WERI-Rb-1 (cell line): ENCODE data around the gene RPUSD4.

Experiments
- DNase-seq: peaks from one replicate; pipeline ENCODE4 v3.0.0-alpha.2; 2020
- H3K27ac ChIP-seq: fragments of 250-450 bp; sonication (Bioruptor Pico); 2 replicates; pipeline ENCODE4 v1.5.1; 2020; ENCODE audit warnings: mild to moderate bottlenecking, moderate library complexity
- H3K27me3 ChIP-seq: fragments of 250-450 bp; sonication (Bioruptor Pico); 2 replicates; pipeline ENCODE4 v1.5.1; 2021; ENCODE audit warnings: mild to moderate bottlenecking, low read depth, moderate library complexity; ENCODE audit not compliant: insufficient read depth, severe bottlenecking
- H3K36me3 ChIP-seq: fragments of 250-450 bp; sonication (Bioruptor Pico); 2 replicates; pipeline ENCODE4 v1.5.1; 2020; ENCODE audit warnings: mild to moderate bottlenecking, moderate library complexity
- H3K4me3 ChIP-seq: 2 replicates; pipeline ENCODE4 v1.5.1; 2011; ENCODE audit warnings: low read depth, mild to moderate bottlenecking, control low read depth, low read length
- H3K9me3 ChIP-seq: fragments of 250-450 bp; sonication (Bioruptor Pico); 2 replicates; pipeline ENCODE4 v1.5.1; 2021; ENCODE audit warnings: mild to moderate bottlenecking, moderate library complexity; ENCODE audit not compliant: severe bottlenecking
- TF ChIP-seq, protein P1 (sequence below): IDR thresholded peaks from 2 replicates; pipeline ENCODE4 v1.5.1; 2011; ENCODE audit warnings: low read depth, mild to moderate bottlenecking, control low read depth, inconsistent platforms, low read length

The RPUSD4 gene

DNA sequence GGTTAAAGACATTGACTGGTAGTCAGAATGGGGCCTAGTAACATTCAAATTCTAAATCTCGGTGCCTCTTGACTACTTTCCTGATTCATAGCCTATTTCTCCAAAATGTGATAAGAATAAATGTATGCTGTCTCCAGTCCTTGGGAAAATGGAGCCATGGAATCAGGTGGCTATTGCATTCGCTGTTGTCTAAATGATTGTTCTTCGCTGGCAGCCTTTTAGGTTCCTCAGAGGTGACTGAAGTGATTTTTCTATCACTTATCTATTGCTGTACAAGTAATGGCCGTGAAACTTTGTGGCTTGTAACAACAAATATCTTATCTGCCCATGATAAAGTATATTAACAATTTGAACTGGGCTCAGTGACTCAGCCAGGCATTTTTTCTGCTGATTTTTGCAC lies 41.8 kb upstream of the RPUSD4 start:
- H3K9me3 ChIP-seq, result no peaks in the 10 kb centered on the region
- H3K27me3 ChIP-seq, result no peaks in the 10 kb centered on the region
- no peak for DNase-seq
- H3K27ac ChIP-seq, result no peak overlapping the region
- H3K4me3 ChIP-seq, result no peak overlapping the region
- TF ChIP-seq, protein P1, sequence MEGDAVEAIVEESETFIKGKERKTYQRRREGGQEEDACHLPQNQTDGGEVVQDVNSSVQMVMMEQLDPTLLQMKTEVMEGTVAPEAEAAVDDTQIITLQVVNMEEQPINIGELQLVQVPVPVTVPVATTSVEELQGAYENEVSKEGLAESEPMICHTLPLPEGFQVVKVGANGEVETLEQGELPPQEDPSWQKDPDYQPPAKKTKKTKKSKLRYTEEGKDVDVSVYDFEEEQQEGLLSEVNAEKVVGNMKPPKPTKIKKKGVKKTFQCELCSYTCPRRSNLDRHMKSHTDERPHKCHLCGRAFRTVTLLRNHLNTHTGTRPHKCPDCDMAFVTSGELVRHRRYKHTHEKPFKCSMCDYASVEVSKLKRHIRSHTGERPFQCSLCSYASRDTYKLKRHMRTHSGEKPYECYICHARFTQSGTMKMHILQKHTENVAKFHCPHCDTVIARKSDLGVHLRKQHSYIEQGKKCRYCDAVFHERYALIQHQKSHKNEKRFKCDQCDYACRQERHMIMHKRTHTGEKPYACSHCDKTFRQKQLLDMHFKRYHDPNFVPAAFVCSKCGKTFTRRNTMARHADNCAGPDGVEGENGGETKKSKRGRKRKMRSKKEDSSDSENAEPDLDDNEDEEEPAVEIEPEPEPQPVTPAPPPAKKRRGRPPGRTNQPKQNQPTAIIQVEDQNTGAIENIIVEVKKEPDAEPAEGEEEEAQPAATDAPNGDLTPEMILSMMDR, result no peak
- peaks cover 46% of the 10 kb centered on the region for H3K36me3 ChIP-seq

DNA sequence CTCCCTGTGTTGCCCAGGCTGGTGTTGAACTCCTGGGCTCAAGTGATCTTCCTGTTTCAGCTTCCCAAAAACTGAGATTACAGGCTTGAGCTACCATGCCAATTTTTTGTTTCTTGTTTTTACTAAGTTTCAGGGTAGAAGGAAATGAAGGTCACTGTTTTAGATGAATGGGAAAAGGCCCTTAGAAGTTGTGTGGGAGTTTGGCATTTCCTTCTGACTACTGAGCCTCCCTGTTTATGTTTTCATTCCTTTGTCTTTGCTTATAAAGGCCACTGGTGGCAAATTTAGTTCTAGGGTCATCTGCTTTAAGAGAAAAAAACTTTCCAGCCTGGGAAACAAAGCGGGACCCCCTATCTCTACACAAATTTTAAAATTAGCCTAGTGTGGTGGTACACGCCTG lies 35.2 kb upstream of the RPUSD4 start:
- no peak for DNase-seq
- H3K4me3 ChIP-seq, result no peak overlapping the region
- no peaks in the 10 kb centered on the region for H3K27me3 ChIP-seq
- H3K27ac ChIP-seq, result no peak overlapping the region
- H3K9me3 ChIP-seq, result no peaks in the 10 kb centered on the region
- TF ChIP-seq, protein P1, result no peak
- H3K36me3 ChIP-seq, result peaks cover 27% of the 10 kb centered on the region

DNA sequence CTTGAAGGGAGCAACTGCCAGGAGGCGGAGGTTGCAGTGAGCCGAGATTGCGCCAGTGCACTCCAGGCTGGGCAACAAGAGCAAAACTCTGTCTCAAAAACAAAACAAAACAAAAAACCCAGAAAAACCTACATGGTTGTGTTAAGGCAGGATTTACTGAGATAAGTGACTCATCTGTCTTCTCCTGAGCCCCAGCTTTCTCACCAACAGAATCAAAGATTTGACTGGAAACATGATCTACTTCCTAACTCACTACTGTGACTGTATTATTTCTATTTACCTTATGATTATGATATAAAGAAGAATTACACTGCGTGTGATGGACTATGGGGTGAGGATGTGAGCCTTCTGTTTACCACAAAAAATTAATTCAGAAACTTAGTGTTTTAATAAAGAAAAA lies 21.9 kb upstream of the RPUSD4 start:
- DNase-seq, result no peak
- TF ChIP-seq, protein P1, result no peak
- H3K4me3 ChIP-seq, result no peak overlapping the region
- H3K36me3 ChIP-seq, result peaks cover 20% of the 10 kb centered on the region
- no peaks in the 10 kb centered on the region for H3K9me3 ChIP-seq
- no peaks in the 10 kb centered on the region for H3K27me3 ChIP-seq
- no peak overlapping the region for H3K27ac ChIP-seq

DNA sequence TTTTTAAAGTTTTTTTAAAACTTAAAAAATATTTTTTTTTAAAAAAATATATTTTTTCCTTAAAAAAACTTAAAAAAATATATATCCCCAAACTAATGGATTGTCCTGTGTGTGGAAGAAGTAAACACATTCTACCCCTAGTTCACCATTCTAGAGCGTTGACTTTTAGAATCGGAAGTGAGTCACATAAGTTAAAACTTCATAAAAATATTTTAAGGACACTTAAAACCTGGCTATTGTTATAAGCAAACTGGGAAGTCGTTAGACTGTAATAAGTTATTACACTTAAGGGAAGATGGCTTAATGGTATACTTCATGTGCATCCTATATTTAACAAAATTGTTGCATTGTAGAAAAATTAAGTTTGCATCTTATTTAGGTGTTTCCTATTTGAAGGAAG lies 21.2 kb upstream of the RPUSD4 start:
- no peaks in the 10 kb centered on the region for H3K9me3 ChIP-seq
- no peak overlapping the region for H3K4me3 ChIP-seq
- no peak overlapping the region for H3K27ac ChIP-seq
- H3K27me3 ChIP-seq, result no peaks in the 10 kb centered on the region
- TF ChIP-seq, protein P1, result no peak
- DNase-seq, result no peak
- H3K36me3 ChIP-seq, result peaks cover 14% of the 10 kb centered on the region

DNA sequence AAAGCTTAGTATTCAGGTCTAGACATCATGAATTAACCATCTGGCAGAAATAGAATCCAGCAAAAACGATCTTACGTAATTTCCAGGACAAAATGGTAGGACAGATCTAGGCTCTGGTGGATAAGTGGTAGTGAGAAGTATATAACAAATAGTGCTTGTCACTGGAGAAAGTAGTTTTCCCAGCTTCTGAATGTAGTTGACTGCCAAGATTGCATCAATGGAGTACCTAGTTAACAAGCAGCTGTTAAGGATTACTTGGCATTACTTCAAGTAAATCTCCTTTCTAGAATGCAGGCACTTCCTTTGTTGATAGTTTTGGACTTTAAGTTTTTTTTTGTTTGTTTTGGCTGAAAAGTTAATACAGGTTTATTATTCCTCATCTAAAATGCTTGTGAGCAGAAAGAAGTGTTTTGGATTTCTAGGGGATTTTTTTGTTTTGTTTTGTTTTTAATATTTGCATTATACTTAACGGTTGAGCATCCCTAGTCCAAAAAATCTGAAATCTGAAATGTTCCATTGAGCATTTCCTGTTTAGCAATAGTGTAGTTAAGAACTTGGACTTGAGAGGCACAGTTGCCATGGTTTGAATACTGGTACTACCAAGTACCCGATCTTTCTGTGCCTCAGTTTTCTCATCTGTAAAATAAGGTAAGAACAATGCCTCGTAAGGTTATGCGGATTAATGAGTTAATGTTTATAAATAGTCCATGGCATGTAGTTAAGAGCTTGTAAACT lies 20.4 kb upstream of the RPUSD4 start:
- Histone ChIP-seq H3K36me3 (peaks cover 14% of the 10 kb centered on the region), H3K27ac (no peak overlapping the region), H3K27me3 (no peaks in the 10 kb centered on the region), H3K4me3 (no peak overlapping the region), H3K9me3 (no peaks in the 10 kb centered on the region)
- TF ChIP-seq, protein P1, result no peak
- DNase-seq, result no peak

DNA sequence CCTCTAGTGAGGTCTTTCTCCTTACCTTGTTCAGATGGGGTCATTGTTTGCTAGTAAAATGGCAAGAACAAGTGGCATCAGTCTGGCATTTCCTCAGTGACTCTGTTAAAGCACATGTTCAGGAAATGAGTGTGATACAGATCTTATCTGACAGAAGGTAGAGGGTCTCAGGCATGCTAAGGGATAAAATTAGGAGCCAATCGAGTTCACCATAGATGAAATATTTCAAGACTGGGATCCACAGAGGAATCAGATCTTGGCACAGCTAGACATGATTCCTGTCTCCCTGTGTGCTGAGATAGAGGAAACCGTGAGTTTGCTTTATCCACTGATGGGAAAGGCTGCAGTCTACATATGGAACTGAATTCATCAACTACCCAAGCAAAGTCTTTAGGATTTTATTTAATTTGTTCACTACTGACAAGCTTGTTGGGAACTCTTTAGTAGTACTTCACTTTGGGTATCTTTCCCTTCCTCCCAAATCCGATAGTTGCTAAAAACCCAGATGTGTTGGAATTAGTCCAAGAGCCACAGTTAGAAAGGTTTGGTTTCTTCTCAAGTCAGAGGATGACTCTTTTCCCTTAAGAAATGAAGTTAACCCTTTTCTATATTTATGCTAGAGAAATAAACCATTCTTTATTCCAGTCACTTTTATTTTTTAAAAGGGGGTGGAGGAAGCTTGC lies 18.5 kb upstream of the RPUSD4 start:
- Histone ChIP-seq H3K4me3 (no peak overlapping the region), H3K27me3 (no peaks in the 10 kb centered on the region), H3K27ac (no peak overlapping the region), H3K9me3 (no peaks in the 10 kb centered on the region), H3K36me3 (peaks cover 4% of the 10 kb centered on the region)
- TF ChIP-seq, protein P1, result no peak
- no peak for DNase-seq
